GM21367 (cell line): ENCODE results near the gene ATXN7L1.

Experiments used
- ATAC-seq: cut with Tn5 transposase; IDR thresholded peaks from one replicate; pipeline ENCODE4 v1.9.1; 2021; ENCODE audit not compliant: unreplicated experiment

Gene ATXN7L1, protein sequence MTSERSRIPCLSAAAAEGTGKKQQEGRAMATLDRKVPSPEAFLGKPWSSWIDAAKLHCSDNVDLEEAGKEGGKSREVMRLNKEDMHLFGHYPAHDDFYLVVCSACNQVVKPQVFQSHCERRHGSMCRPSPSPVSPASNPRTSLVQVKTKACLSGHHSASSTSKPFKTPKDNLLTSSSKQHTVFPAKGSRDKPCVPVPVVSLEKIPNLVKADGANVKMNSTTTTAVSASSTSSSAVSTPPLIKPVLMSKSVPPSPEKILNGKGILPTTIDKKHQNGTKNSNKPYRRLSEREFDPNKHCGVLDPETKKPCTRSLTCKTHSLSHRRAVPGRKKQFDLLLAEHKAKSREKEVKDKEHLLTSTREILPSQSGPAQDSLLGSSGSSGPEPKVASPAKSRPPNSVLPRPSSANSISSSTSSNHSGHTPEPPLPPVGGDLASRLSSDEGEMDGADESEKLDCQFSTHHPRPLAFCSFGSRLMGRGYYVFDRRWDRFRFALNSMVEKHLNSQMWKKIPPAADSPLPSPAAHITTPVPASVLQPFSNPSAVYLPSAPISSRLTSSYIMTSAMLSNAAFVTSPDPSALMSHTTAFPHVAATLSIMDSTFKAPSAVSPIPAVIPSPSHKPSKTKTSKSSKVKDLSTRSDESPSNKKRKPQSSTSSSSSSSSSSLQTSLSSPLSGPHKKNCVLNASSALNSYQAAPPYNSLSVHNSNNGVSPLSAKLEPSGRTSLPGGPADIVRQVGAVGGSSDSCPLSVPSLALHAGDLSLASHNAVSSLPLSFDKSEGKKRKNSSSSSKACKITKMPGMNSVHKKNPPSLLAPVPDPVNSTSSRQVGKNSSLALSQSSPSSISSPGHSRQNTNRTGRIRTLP

GRCh38 chr7:105876091-105876963, at the start of gene ATXN7L1:
Gene ATXN7L1, minus strand, starts transcription at chr7:105876599. Its CDS starts 41 bp downstream, at chr7:105876558.
- peak; percentile 74 for ATAC-seq

DNA sequence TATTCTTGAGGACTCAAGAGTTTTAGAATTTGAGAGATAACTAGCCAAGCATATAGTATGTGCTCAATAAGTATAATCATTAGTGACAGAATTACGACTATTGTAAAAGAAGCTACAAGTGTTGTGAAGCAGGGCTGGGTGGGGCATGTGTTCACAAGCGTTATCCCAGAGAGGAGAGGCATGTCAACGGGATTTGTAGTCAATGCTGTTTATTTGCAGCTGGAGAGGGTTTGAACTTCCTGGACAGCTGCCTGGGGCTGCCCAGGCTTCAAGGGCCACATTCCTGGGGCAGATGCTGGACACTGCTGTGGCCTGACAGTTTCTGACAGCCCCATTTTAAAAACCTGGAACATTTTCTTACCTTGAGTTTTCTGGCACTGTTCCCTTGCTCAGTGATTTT, 49.7 kb upstream of the ATXN7L1 start:
- no peak for ATAC-seq

DNA sequence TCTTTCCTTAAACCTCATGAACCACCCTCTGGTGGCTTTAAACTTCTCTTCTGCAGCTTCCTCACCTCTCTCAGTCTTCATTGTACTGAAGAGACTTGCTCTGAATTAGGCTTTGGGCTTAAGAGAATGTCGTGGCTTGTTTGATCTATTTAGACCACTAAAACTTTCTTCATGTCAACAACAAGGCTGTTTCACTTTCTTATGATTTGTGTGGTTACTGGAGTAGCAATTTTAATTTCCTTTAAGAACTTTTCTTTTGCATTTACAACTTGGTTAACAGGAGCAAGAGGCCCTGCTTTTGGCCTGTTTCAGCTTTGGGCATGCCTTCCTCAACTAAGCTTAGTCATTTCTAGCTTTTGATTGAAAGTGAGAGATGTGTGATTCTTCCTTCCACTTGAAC, 48.5 kb upstream of the ATXN7L1 start:
- ATAC-seq = no peak

GRCh38 chr7:105920766-105921165, 44.4 kb upstream of the ATXN7L1 start:
- no peak for ATAC-seq

DNA sequence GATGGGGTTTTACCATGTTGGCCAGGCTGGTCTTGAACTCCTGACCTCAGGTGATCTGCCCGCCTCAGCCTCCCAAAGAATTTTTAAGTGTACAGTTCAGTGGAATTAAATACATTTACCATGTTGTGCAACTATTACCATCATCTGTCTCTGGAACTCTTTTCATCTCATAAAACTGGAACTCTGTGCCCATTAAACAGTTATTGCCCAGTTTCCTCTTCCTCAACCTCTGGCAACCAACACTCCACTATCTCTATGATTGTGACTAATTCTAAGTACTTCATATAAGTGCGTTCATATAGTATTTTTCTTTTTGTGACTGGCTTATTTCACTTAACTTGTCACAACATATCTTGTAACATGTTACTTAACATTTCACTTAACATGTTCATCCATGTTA, 41.3 kb upstream of the ATXN7L1 start:
- no peak for ATAC-seq

DNA sequence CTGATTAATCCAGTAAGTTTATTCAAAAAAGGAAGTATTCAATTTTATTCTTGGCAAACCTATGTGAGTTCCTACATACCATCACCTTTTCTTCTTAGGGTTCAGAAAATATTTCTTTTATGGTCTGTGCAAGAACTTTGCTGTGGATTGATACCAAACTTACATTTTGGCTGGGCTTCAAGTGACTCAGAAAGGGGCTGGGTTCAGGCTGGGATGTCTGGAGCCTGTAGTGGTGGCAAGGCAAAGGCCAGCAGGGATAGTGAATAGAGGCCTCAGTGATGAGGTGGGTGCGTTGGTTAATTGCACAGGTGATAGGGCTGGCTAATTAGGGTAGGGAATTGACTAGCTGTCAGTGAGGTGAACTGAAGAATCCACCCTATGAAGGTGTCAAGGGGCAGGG, 40.2 kb upstream of the ATXN7L1 start:
- no peak for ATAC-seq

DNA sequence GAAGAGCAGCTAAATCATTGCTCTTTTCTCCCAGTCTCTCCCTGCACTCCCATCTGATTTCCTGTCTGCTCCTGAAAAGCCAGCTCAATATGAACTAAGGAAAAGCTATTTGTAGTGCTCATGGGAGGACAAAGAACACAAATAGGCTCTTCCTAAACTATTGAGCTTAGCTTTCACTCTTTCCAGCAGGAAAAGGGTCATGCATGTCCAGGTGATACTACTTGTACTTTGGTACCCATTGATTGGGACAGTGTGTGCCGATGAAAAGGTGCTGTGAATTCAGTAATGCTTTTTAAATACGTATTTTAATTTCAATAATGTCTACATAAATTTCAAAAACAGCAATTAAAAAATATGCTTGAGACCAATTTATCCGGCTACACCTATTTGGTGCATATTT, 37.5 kb upstream of the ATXN7L1 start:
- no peak for ATAC-seq

- no peak for ATAC-seq
These were observed 35.7 kb upstream of the ATXN7L1 start for GRCh38 chr7:105911961-105912575.

DNA sequence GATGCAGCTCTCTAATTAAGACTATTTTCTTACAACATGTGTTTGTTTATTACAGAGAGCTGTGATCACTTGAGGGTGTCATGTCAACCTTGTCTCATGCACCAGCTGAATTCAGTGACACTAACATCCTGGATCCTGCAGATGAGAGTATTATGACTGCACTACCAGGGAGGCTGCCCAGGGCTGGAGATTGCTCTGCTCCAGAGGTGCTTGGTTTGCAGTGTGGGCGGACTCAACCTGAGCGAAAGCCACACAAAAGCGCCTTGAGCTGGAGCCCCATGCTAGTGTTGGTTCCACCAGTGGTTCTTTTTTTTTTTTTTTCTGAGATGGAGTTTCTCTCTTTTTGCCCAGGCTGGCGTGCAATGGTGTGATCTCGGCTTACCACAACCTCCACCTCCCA, 33.8 kb upstream of the ATXN7L1 start:
- no peak for ATAC-seq

- ATAC-seq = no peak
These were observed 33.3 kb upstream of the ATXN7L1 start for GRCh38 chr7:105909742-105910141.

DNA sequence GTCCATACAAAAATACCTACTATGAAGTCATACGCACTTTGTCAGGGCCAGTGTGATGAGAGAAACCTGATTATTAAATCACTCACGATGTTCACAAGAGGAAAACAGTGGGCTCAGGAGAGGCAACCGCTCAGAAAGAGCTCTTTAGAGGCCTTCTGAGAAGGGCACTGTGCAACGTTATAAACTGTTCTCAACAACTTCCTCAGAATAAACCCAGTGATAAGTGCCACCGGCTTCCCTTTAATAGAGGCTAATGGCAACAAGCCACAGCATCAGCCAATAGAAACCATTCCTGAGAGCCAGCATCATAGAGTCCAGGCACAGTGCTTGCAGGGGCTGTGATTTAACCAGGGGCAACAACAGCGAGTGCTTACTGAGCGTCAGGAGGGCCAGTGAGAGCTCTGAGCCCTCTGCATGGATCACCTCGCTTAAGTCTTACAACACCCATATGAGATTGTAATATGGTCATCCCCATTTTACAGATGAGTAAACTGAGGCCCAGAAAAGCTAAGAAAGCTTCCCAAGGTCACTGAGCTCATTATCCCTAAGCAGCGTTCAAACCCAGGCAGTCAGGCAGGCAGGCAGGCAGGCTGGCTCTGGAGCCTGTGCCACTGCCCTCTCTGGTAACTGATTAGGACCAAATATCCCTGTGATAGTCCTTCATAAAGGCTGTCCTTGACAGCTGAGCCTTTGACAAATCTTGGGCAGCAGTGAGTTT, 30.9 kb upstream of the ATXN7L1 start:
- no peak for ATAC-seq

GRCh38 chr7:105906695-105907094, 30.3 kb upstream of the ATXN7L1 start:
- no peak for ATAC-seq

DNA sequence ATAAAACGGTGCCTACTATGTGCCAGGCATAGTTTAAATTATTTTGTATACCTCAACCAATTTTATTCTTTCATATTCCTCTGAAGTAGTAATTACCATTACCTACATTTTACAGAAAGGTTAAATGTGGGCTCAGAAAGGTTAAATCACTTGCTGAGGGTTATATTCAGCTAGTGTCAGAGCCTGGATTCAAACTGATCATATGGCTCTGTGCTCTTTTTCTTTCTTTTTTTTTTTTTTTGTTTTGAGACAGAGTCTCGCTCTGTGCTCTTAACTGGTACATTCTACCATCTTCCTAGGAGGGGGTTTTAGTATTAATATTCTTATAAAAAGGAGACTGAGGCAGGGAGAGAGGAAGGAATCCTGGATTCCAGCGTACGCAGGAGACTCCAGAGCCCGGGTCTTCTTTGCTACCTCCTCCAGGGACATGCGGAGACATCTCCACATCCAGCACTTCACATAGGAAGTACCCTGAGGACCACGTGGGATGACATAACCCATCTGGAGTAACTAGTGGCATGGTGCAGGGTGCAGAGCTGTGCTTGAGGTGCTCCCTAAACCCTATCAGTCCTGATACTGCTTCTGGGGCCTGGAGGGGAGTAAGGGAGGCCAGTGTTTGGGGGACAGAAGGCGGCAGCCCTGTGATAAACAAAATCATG, 29.6 kb upstream of the ATXN7L1 start:
- ATAC-seq = no peak

GRCh38 chr7:105905209-105905909, 29.0 kb upstream of the ATXN7L1 start:
- no peak for ATAC-seq

- ATAC-seq = no peak
These were observed 27.7 kb upstream of the ATXN7L1 start for GRCh38 chr7:105904064-105904463.

DNA sequence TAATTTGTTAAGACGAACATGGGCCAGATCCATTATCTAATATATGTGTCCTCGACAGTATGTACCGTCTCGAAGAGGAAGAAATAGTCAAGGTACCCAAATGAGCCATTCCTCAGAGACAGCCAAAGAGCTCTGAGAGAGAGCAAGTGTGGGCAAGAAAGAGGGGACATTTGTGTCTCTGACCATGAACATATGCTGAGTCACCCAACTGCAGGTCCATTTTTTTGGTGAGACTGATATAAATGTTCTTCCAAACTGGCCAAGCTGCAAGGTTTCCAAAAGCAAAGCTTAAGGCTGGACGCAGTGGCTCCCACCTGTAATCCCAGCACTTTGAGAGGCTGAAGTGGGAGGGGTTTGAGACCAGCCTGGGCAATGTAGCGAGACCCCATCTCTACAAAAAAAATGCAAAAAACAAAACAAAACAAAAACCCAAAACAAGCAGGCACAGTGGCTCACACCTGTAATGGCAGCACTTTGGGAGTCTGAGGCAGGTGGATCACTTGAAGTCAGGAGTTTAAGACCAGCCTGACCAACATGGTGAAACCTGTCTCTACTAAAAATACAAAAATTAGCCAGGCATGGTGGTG, 26.0 kb upstream of the ATXN7L1 start:
- ATAC-seq = no peak

- ATAC-seq = no peak
These were observed 21.6 kb upstream of the ATXN7L1 start for GRCh38 chr7:105897999-105898398.

DNA sequence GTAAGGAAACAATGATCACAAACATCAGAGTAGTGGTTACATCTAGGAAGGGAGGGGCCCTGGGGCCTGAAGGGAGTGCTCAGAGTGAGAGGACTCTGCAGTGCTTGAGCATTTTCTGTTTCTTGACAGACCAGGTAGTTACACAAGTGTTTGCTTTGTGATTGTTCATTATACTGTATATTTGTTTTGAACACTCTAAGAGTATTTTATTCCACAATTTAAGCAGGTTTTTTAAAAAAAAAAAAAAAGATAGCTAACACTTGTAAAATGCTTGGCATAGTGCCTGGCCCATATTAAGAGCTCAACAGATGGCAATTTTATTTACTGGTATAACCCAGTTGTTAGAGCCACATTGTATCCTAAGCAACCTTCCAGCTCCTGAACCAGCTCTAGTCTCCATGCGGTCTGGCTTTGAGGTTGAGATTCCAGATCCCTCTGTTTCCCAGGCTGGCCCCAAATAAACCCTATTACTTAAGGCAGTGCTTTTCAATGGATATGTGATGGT, 20.1 kb upstream of the ATXN7L1 start:
- no peak for ATAC-seq
